ENCODE results near the gene TTLL10. TPM values are rescaled to one million over a fixed set of nuclear protein-coding genes. Genes with fewer than 3 reads are reported as not detected.

The TTLL10 gene
- total and polyA plus RNA-seq, 4 donors = 0.15 TPM; not detected in 3

DNA sequence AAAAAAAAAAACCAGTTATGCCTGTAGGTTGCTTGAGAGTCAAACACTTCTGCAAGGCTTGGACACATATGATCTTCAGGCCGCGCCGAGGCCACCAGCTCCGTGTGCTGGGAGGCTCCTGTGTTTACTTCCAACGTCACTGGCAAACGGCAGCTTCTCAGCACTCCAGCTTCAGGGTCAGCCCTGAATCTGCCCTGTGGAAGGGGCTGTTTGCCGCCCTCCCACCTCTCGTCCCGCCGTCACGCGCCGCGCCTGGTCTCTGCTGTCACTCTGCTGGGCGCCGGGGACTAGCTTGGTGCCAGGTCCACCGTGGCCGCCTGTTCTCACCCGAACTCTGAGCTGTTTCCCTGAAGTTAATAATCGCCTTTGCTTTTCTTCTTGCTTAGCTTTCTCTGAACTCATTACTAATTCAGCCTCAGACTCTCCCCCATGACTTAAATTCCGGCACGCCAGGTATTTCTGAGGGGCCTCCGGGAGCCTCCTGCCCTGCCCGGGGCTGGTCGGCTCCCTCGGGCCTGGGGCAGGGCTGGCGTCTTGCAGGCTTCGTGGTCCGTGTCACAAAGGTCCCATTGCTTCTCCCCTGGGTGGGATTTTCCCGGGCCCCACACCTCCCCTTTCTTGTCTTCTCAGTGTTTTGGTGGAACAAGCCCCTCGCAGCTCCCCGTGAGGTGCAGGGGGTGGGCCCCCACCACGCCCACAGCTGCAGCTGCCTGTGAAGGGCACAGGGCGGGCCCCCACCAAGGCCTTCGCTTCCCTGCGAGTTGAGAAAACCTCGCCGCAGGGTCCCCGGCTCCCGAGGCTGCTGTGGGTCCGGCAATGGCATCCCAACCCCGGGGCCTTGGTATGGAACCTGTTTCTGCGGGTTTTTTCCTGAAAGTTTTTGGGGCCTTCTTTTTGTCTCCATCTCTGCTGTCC is 43.2 kb upstream of the TTLL10 start:
- Histone ChIP-seq H3K4me3 (ENCODE audit: low read length in 2 of 2) (no peak overlapping the region), H3K27me3 (ENCODE audit: control insufficient read depth in 1 of 2, insufficient read depth in 2 of 2, low read length in 1 of 2) (no peaks in the 10 kb centered on the region), H3K27ac (ENCODE audit: low read depth in 1 of 2, low read length in 2 of 2) (no peak overlapping the region), H3K9me3 (ENCODE audit: control insufficient read depth, low read length) (no peaks in the 10 kb centered on the region), H3K4me1 (ENCODE audit: control insufficient read depth in 1 of 2, insufficient read depth in 2 of 2, low read length in 2 of 2) (no peaks in the 10 kb centered on the region), H3K36me3 (ENCODE audit: control insufficient read depth in 1 of 2, insufficient read depth in 2 of 2, low read length in 1 of 2) (no peaks in the 10 kb centered on the region)
- WGBS, 2 donors = 89 to 93% methylated on average over 43 of the region's 43 CpGs
- intact Hi-C loops (cut with DNase I) = no loop called here
- ATAC-seq (ENCODE audit: low FRiP score) = no peak
- DNase-seq = no peak

GRCh38 chr1:1132042-1132950 is 41.4 kb upstream of the TTLL10 start:
- DNase-seq = no peak
- H3K9me3 ChIP-seq (ENCODE audit: control insufficient read depth, low read length) = no peaks in the 10 kb centered on the region
- no peak overlapping the region for H3K27ac ChIP-seq (ENCODE audit: low read depth in 1 of 2, low read length in 2 of 2)
- H3K4me1 ChIP-seq (ENCODE audit: control insufficient read depth in 1 of 2, insufficient read depth in 2 of 2, low read length in 2 of 2) = no peaks in the 10 kb centered on the region
- intact Hi-C loops (cut with DNase I) = no loop called here
- H3K4me3 ChIP-seq (ENCODE audit: low read length in 2 of 2) = no peak overlapping the region
- no peaks in the 10 kb centered on the region for H3K36me3 ChIP-seq (ENCODE audit: control insufficient read depth in 1 of 2, insufficient read depth in 2 of 2, low read length in 1 of 2)
- H3K27me3 ChIP-seq (ENCODE audit: control insufficient read depth in 1 of 2, insufficient read depth in 2 of 2, low read length in 1 of 2) = no peaks in the 10 kb centered on the region
- no peak for ATAC-seq (ENCODE audit: low FRiP score)
- 87 to 93% methylated on average over 41 to 48 of the region's 48 CpGs for WGBS, 2 donors

DNA sequence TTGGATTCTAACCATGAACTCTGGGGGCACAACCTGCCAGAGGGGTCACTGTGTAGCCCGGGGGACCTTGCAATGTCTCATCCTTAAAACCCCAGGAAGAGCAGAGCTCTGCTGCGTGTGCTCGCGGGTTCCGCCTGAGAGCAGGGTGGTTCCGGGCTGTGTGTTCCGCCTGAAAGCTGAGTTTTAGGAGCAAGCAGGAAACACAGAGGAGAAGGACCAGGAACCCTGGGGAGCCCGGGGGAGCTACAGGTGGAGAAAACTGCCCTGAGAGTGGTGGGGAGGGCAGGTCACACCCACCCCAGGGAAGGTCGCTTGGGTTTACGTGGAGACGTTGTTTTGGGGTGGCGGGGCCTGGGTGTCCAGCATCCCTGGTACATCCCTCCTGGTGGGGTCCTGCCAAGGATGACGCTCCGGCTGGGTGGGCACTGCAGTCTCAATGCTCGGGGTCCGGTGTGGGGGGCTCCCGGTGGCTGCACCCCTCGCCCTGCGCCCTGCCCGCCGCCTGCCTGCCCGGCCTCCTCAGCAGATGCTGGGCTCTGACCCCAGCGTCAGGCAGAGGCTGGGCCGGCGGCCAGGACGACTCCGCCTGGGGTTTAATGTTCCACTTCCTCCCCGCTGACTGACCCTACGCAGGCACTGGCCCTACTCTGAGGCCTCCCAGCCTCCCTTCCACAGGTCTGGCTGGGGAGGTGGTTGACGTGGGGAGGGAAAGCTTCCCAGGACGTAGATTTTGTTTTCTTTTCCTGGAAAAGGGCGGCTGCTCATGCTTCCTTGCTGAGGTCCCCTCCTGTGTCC is 40.5 kb upstream of the TTLL10 start:
- Histone ChIP-seq H3K4me1 (ENCODE audit: control insufficient read depth in 1 of 2, insufficient read depth in 2 of 2, low read length in 2 of 2) (no peaks in the 10 kb centered on the region), H3K27me3 (ENCODE audit: control insufficient read depth in 1 of 2, insufficient read depth in 2 of 2, low read length in 1 of 2) (no peaks in the 10 kb centered on the region), H3K36me3 (ENCODE audit: control insufficient read depth in 1 of 2, insufficient read depth in 2 of 2, low read length in 1 of 2) (no peaks in the 10 kb centered on the region), H3K4me3 (ENCODE audit: low read length in 2 of 2) (no peak overlapping the region), H3K9me3 (ENCODE audit: control insufficient read depth, low read length) (no peaks in the 10 kb centered on the region), H3K27ac (ENCODE audit: low read depth in 1 of 2, low read length in 2 of 2) (no peak overlapping the region)
- no peak for DNase-seq
- WGBS, 2 donors = 67 to 70% methylated on average over 31 to 32 of the region's 32 CpGs
- no peak for ATAC-seq (ENCODE audit: low FRiP score)
- intact Hi-C loops (cut with DNase I) = no loop called here

GRCh38 chr1:1134300-1134970 is 39.2 kb upstream of the TTLL10 start:
- no peaks in the 10 kb centered on the region for H3K36me3 ChIP-seq (ENCODE audit: control insufficient read depth in 1 of 2, insufficient read depth in 2 of 2, low read length in 1 of 2)
- 93 to 94% methylated on average over 28 of the region's 28 CpGs for WGBS, 2 donors
- H3K27me3 ChIP-seq (ENCODE audit: control insufficient read depth in 1 of 2, insufficient read depth in 2 of 2, low read length in 1 of 2) = no peaks in the 10 kb centered on the region
- intact Hi-C loops (cut with DNase I) = no loop called here
- no peak for DNase-seq
- H3K4me1 ChIP-seq (ENCODE audit: control insufficient read depth in 1 of 2, insufficient read depth in 2 of 2, low read length in 2 of 2) = no peaks in the 10 kb centered on the region
- H3K27ac ChIP-seq (ENCODE audit: low read depth in 1 of 2, low read length in 2 of 2) = no peak overlapping the region
- H3K4me3 ChIP-seq (ENCODE audit: low read length in 2 of 2) = no peak overlapping the region
- no peaks in the 10 kb centered on the region for H3K9me3 ChIP-seq (ENCODE audit: control insufficient read depth, low read length)
- ATAC-seq (ENCODE audit: low FRiP score) = no peak

- no peaks in the 10 kb centered on the region for H3K9me3 ChIP-seq (ENCODE audit: control insufficient read depth, low read length)
- no peak overlapping the region for H3K27ac ChIP-seq (ENCODE audit: low read depth in 1 of 2, low read length in 2 of 2)
- no peaks in the 10 kb centered on the region for H3K36me3 ChIP-seq (ENCODE audit: control insufficient read depth in 1 of 2, insufficient read depth in 2 of 2, low read length in 1 of 2)
- DNase-seq = no peak
- H3K4me1 ChIP-seq (ENCODE audit: control insufficient read depth in 1 of 2, insufficient read depth in 2 of 2, low read length in 2 of 2) = no peaks in the 10 kb centered on the region
- no peaks in the 10 kb centered on the region for H3K27me3 ChIP-seq (ENCODE audit: control insufficient read depth in 1 of 2, insufficient read depth in 2 of 2, low read length in 1 of 2)
- 81 to 84% methylated on average over 20 of the region's 20 CpGs for WGBS, 2 donors
- no peak for ATAC-seq (ENCODE audit: low FRiP score)
- intact Hi-C loops (cut with DNase I) = no loop called here
- no peak overlapping the region for H3K4me3 ChIP-seq (ENCODE audit: low read length in 2 of 2)
These were observed 38.1 kb upstream of the TTLL10 start for GRCh38 chr1:1135339-1136136.

DNA sequence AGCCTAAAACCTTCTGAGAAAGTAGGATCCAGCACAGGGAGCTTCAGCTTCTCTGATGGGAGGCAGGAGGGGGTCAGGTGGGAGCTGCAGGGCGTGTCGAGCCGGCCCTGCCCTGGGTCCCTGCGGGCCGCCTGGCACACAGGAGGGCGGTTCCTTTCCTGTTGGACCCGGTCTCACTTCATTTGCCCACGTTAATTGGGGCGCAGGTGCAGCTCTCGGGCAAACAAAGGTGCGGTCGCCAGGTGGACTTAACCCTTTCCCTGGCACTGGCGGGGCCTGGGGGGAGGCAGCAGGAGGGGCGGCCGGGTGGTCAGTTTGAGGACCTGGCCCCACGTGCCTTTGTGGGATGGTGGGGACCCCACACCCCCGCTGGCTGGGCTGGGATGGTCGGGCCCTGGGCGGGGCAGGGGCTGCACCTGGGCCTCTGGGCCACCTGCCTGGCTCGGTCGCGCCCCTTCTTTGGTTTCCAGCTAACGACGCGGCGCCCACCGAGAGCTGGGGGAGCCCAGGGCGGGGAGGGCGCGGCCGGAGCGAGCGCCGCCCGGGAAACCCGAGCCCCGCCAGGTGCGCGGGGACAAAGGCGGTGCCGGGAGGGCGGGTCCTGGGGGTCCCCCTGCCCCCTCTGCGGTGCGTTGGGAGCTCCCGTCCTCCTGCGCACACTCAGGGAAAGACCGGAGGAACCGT is 37.0 kb upstream of the TTLL10 start:
- Histone ChIP-seq H3K27ac (ENCODE audit: low read depth in 1 of 2, low read length in 2 of 2) (no peak overlapping the region), H3K27me3 (ENCODE audit: control insufficient read depth in 1 of 2, insufficient read depth in 2 of 2, low read length in 1 of 2) (no peaks in the 10 kb centered on the region), H3K36me3 (ENCODE audit: control insufficient read depth in 1 of 2, insufficient read depth in 2 of 2, low read length in 1 of 2) (no peaks in the 10 kb centered on the region), H3K4me1 (ENCODE audit: control insufficient read depth in 1 of 2, insufficient read depth in 2 of 2, low read length in 2 of 2) (no peaks in the 10 kb centered on the region), H3K9me3 (ENCODE audit: control insufficient read depth, low read length) (no peaks in the 10 kb centered on the region), H3K4me3 (ENCODE audit: low read length in 2 of 2) (no peak overlapping the region)
- intact Hi-C loops (cut with DNase I) = no loop called here
- DNase-seq = no peak
- no peak for ATAC-seq (ENCODE audit: low FRiP score)
- WGBS, 2 donors = 31 to 33% methylated on average over 39 to 48 of the region's 48 CpGs

DNA sequence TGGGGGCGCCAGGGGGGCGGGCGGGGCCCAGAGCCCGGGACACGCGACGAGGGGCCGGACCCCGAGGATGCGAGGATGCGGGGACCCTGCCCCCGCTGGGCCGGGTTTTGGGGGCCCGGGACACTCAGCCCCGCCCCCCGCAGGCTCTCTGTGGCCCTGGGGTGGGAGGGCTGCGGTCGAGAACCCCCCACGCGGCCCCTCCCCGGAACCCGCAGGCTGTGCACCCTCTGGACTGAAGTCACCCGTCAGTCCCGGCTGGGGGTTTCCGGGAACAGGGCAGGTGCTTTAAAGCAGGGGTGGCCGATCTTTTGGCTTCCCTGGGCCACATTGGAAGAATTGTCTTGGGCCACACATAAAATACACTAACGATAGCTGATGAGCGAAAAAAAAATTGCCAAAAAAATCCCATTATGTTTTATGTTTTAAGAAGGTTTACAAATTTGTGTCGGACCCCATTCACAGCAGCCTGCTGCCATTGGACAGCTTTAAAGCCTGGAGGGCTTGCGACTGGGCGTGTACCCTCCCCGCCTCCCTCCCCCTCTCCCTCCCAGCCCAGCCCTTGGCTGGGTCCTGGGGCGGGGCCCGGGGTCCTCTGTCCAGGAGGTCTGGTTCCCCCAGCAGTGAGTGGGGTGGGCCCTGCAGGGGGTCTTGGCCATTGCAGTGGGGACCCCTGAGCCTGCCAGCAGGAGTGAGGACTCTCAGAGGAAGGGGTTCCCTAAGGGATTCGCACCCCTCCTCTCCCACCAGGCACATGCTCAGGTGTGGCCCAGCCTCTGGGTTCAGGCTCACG is 36.2 kb upstream of the TTLL10 start:
- DNase-seq (no peak), ATAC-seq (ENCODE audit: low FRiP score) (no peak)
- Histone ChIP-seq H3K4me1 (ENCODE audit: control insufficient read depth in 1 of 2, insufficient read depth in 2 of 2, low read length in 2 of 2) (no peaks in the 10 kb centered on the region), H3K27me3 (ENCODE audit: control insufficient read depth in 1 of 2, insufficient read depth in 2 of 2, low read length in 1 of 2) (no peaks in the 10 kb centered on the region), H3K9me3 (ENCODE audit: control insufficient read depth, low read length) (no peaks in the 10 kb centered on the region), H3K4me3 (ENCODE audit: low read length in 2 of 2) (no peak overlapping the region), H3K36me3 (ENCODE audit: control insufficient read depth in 1 of 2, insufficient read depth in 2 of 2, low read length in 1 of 2) (no peaks in the 10 kb centered on the region), H3K27ac (ENCODE audit: low read depth in 1 of 2, low read length in 2 of 2) (no peak overlapping the region)
- 21 to 39% methylated on average over 17 to 36 of the region's 36 CpGs for WGBS, 2 donors
- intact Hi-C loops (cut with DNase I) = no loop called here
